ENCODE data around the gene NLGN1. TPM values are rescaled to one million over a fixed set of nuclear protein-coding genes. Genes with fewer than 3 reads are reported as not detected.

Gene NLGN1
- total and polyA plus RNA-seq, 2 of the 8 experiments (the other 6 are each of a cell fraction or from before 2014, with no cell fraction given) = 7.8 to 14.8 TPM

DNA sequence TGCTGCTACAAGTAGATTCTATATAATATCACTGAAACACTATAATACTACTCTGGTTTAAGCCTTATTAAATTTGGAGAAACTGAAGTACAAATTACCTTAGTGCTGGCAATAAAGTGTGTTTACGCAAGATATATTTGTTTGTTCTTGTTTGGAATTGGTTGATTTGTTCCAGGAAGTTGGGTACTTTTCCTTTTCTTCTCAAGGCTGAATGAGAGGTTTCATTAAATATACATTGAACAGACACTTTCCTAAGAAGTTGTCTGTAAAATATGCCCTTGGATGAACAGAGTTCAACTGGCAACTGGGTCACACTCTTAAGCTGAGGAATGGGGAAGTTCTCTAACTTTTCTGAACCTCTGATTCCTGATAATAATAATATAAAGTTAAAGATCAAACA, 919.5 kb downstream of the NLGN1 start:
- H3K14ac ChIP-seq (ENCODE audit: insufficient read length) = no peak overlapping the region
- H3K4me2 ChIP-seq (ENCODE audit: insufficient read depth in 1 of 2, low read depth in 2 of 2, low read length in 2 of 2) = no peak overlapping the region
- H2BK15ac ChIP-seq (ENCODE audit: low read length) = no peak overlapping the region
- H2BK20ac ChIP-seq (ENCODE audit: low read length) = no peak overlapping the region
- no peak overlapping the region for H2BK5ac ChIP-seq (ENCODE audit: low read depth, low read length)
- no peaks in the 10 kb centered on the region for H3K23me2 ChIP-seq (ENCODE audit: low read depth, low read length)
- ChIA-PET CTCF (ENCODE audit: partially characterized antibody) (interaction anchor here (0.6 kb wide), 1 partner anchor 135 kb away, joined by 3 read pairs; no protein-coding TSS in a partner anchor), POLR2A (ENCODE audit: partially characterized antibody) (no interaction called here)
- H2AK5ac ChIP-seq (ENCODE audit: low read depth, low read length) = no peak overlapping the region
- no peak for FAIRE-seq
- H2BK12ac ChIP-seq (ENCODE audit: low read depth, low read length) = no peak overlapping the region
- H3K79me2 ChIP-seq (ENCODE audit: control insufficient read depth in 1 of 2, insufficient read depth in 2 of 2, low read length in 2 of 2) = no peaks in the 10 kb centered on the region
- 96% methylated on average over 1 of the region's 1 CpG; no CpG with 5 or more reads in 1 of the 2 experiments for WGBS, 2 experiments (ENCODE audit: extremely low coverage in 1 of 2, insufficient coverage in 1 of 2, insufficient read length in 1 of 2, insufficient replicate concordance in 2 of 2, low coverage in 1 of 2, low lambda C conversion rate in 2 of 2, missing lambda C conversion rate in 1 of 2)
- peaks cover 0 to 3% (median 1%) of the 10 kb centered on the region in 4 experiments; a peak in 4 of 7 replicates for H3K4me1 ChIP-seq (replicated peaks in 1 of 4; ENCODE audit: control insufficient read depth in 3 of 4, insufficient read depth in 4 of 4, low read length in 3 of 4)
- no peak overlapping the region for H3K4me3 ChIP-seq (ENCODE audit: extremely low read depth in 1 of 4, insufficient read depth in 2 of 4, low read depth in 3 of 4, low read length in 4 of 4)
- TF ChIP-seq RXRA (IDR thresholded peaks at IDR 0.05; ENCODE audit: insufficient read depth, low read depth, low read length) (no peak), CEBPB (IDR thresholded peaks at IDR 0.05; ENCODE audit: low read depth, low read length) (no peak), TAF1 (IDR thresholded peaks at IDR 0.05; ENCODE audit: low read depth, low read length) (no peak), USF2 (IDR thresholded peaks at IDR 0.05; ENCODE audit: low read length) (no peak), KDM5A (IDR thresholded peaks at IDR 0.05; ENCODE audit: low read length) (no peak)
- H3K4ac ChIP-seq (replicated peaks; ENCODE audit: insufficient read length, low read depth, low read length) = no peak overlapping the region
- H4K5ac ChIP-seq (ENCODE audit: insufficient read length, low read depth, low read length) = no peak overlapping the region
- H3K23ac ChIP-seq (ENCODE audit: insufficient read length) = no peak overlapping the region
- no peak overlapping the region for H3K27ac ChIP-seq (ENCODE audit: low read depth, low read length)
- H2AFZ ChIP-seq (ENCODE audit: low read length) = no peak overlapping the region
- no peak overlapping the region for H3K56ac ChIP-seq (replicated peaks; ENCODE audit: insufficient read length, low read depth, low read length)
- no peaks in the 10 kb centered on the region for H3K79me1 ChIP-seq (ENCODE audit: low read depth, low read length)
- H3K27me3 ChIP-seq (replicated peaks in 1 of 4; ENCODE audit: control insufficient read depth in 3 of 4, extremely low read depth in 1 of 4, insufficient read depth in 3 of 4, low read length in 3 of 4) = no peaks in the 10 kb centered on the region
- no peak overlapping the region for H2BK120ac ChIP-seq (replicated peaks; ENCODE audit: low read depth, low read length)
- H4K8ac ChIP-seq (ENCODE audit: extremely low read depth, insufficient read depth, low read length) = no peak overlapping the region
- H3K36me3 ChIP-seq (ENCODE audit: control insufficient read depth in 2 of 4, insufficient read depth in 4 of 4, low read length in 3 of 4) = no peaks in the 10 kb centered on the region
- H4K20me1 ChIP-seq (replicated peaks in 1 of 2; ENCODE audit: control insufficient read depth in 1 of 2, insufficient read depth in 2 of 2, low read length in 2 of 2) = no peaks in the 10 kb centered on the region
- H3K9ac ChIP-seq (replicated peaks in 1 of 4; ENCODE audit: extremely low read depth in 1 of 4, low read depth in 3 of 4, low read length in 3 of 4) = no peak overlapping the region
- H3K18ac ChIP-seq (ENCODE audit: extremely low read depth, low read length) = no peak overlapping the region
- DNase-seq (ENCODE audit: low read depth in 1 of 2, low spot score in 2 of 2) = no peak
- H4K91ac ChIP-seq (replicated peaks; ENCODE audit: insufficient read length, low read length) = no peak overlapping the region
- H3K9me3 ChIP-seq (ENCODE audit: insufficient read depth in 2 of 2, low read depth in 1 of 2, low read length in 1 of 2) = peaks cover 0 to 4% of the 10 kb centered on the region in 2 experiments; a peak in 1 of 4 replicates
